RWPE1 (cell line): ENCODE results near the gene FANK1.

Experiments
- CTCF ChIA-PET: fragments of 350-600 bp; sonication (Branson Sonifier 250); formaldehyde crosslinking; extraction: SDS; loops from one replicate; lab custom pipeline; 2021; lab: Yijun Ruan, JAX
- POLR2A ChIA-PET: fragments of 400-600 bp; formaldehyde crosslinking; extraction: SDS; loops from one replicate; lab custom pipeline; 2020; ENCODE audit warnings: antibody characterized with exemption; ENCODE audit not compliant: low non-redundant PET; lab: Yijun Ruan, JAX
- DNase-seq: peaks from one replicate; pipeline ENCODE4 v3.0.0; 2012; ENCODE audit warnings: low spot score
- H3K27ac ChIP-seq: fragments of 450-650 bp; 2 replicates; pipeline ENCODE4 v1.5.1; 2017
- CTCF ChIP-seq: fragments of 450-650 bp; conservative IDR thresholded peaks from 2 replicates; pipeline ENCODE4 v1.5.1; 2017; ENCODE audit warnings: low read depth, mild to moderate bottlenecking

The FANK1 gene

GRCh38 chr10:125976960-125977605 lies 80.7 kb downstream of the FANK1 start:
- POLR2A ChIA-PET, result no interaction called here
- no peak for DNase-seq
- TF ChIP-seq CTCF, result no peak
- CTCF ChIA-PET, result interaction anchor here (0.5 to 0.7 kb wide), 3 partner anchors 43 to 404 kb away, joined by 3 to 6 read pairs (median 3); no protein-coding TSS in a partner anchor
- no peak overlapping the region for H3K27ac ChIP-seq

GRCh38 chr10:125979976-125980375 lies 83.6 kb downstream of the FANK1 start:
- DNase-seq, result no peak
- no peak for TF ChIP-seq CTCF
- no peak overlapping the region for H3K27ac ChIP-seq
- ChIA-PET CTCF (interaction anchor here (1.0 to 1.4 kb wide), 2 partner anchors 46 to 407 kb away, joined by 4 to 6 read pairs; no protein-coding TSS in a partner anchor), POLR2A (no interaction called here)

- DNase-seq, result no peak
- POLR2A ChIA-PET, result no interaction called here
- no peak overlapping the region for H3K27ac ChIP-seq
- CTCF ChIA-PET, result interaction anchor here (0.6 to 1.4 kb wide), 3 partner anchors 23 to 406 kb away, joined by 4 to 6 read pairs (median 4); no protein-coding TSS in a partner anchor
- no peak for TF ChIP-seq CTCF
These were observed 84.2 kb downstream of the FANK1 start for GRCh38 chr10:125980521-125981035.

- peak; percentile 57 for TF ChIP-seq CTCF
- CTCF ChIA-PET, result interaction anchor here (0.6 to 1.8 kb wide), 4 partner anchors 180 to 1445 kb away, joined by 3 to 8 read pairs (median 4); no protein-coding TSS in a partner anchor
- peak; percentile 44 for DNase-seq
- POLR2A ChIA-PET, result no interaction called here
- no peak overlapping the region for H3K27ac ChIP-seq
These were observed 86.0 kb downstream of the FANK1 start for GRCh38 chr10:125982260-125982948.

GRCh38 chr10:125983161-125983560 lies 86.8 kb downstream of the FANK1 start:
- no peak for DNase-seq
- H3K27ac ChIP-seq, result no peak overlapping the region
- no peak for TF ChIP-seq CTCF
- ChIA-PET CTCF (interaction anchor here (0.6 to 1.8 kb wide), 3 partner anchors 200 to 437 kb away, joined by 3 to 8 read pairs (median 3); no protein-coding TSS in a partner anchor), POLR2A (no interaction called here)

GRCh38 chr10:125983656-125984055 lies 87.3 kb downstream of the FANK1 start:
- POLR2A ChIA-PET, result no interaction called here
- CTCF ChIA-PET, result interaction anchor here (0.6 to 0.7 kb wide), 2 partner anchors 199 to 436 kb away, joined by 3 read pairs; no protein-coding TSS in a partner anchor
- H3K27ac ChIP-seq, result no peak overlapping the region
- no peak for TF ChIP-seq CTCF
- no peak for DNase-seq
